ENCODE measurements around the gene RRN3.

DNA sequence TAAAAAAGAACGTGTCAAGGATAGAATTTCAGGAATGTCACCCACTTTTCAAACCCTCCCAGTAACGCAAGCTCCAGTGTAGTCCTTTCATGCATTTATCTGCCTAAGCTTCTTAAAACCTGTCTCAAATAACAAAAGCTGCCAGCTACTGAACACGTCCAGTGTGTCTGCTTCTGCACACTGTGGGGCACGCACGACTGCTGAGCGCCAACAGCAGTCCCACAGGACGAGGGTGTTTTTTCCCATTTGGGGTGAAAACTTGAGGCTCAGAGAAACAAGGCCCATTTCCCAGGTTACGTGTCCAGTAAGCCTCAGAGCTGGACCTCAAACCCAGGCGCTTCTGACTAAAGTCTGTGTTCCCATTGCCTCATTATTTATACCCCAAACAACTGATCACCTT lies 55.4 kb downstream of the RRN3 start:
- TF ChIP-seq CTCF (IDR thresholded peaks at IDR 0.05), result no peak
- TF ChIP-seq POLR2A (IDR thresholded peaks at IDR 0.05), result no peak
- TF ChIP-seq POLR2AphosphoS5 (IDR thresholded peaks at IDR 0.05), result no peak
